ENCODE measurements around the gene EPHX1.

GRCh38 chr1:225876900-225877510 is 67.1 kb downstream of the EPHX1 start:
- TF ChIP-seq, protein P1, sequence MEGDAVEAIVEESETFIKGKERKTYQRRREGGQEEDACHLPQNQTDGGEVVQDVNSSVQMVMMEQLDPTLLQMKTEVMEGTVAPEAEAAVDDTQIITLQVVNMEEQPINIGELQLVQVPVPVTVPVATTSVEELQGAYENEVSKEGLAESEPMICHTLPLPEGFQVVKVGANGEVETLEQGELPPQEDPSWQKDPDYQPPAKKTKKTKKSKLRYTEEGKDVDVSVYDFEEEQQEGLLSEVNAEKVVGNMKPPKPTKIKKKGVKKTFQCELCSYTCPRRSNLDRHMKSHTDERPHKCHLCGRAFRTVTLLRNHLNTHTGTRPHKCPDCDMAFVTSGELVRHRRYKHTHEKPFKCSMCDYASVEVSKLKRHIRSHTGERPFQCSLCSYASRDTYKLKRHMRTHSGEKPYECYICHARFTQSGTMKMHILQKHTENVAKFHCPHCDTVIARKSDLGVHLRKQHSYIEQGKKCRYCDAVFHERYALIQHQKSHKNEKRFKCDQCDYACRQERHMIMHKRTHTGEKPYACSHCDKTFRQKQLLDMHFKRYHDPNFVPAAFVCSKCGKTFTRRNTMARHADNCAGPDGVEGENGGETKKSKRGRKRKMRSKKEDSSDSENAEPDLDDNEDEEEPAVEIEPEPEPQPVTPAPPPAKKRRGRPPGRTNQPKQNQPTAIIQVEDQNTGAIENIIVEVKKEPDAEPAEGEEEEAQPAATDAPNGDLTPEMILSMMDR (IDR thresholded peaks at IDR 0.05) = no peak
- TF ChIP-seq POLR2AphosphoS5 (IDR thresholded peaks at IDR 0.05) = no peak
